ENCODE measurements around the gene ENAM. TPM values are rescaled to one million over a fixed set of nuclear protein-coding genes. Genes with fewer than 3 reads are reported as not detected.

The ENAM gene
- total and polyA plus RNA-seq, 2 of the 13 experiments (the other 11 are each of a cell fraction or from before 2014, with no cell fraction given), result not detected

DNA sequence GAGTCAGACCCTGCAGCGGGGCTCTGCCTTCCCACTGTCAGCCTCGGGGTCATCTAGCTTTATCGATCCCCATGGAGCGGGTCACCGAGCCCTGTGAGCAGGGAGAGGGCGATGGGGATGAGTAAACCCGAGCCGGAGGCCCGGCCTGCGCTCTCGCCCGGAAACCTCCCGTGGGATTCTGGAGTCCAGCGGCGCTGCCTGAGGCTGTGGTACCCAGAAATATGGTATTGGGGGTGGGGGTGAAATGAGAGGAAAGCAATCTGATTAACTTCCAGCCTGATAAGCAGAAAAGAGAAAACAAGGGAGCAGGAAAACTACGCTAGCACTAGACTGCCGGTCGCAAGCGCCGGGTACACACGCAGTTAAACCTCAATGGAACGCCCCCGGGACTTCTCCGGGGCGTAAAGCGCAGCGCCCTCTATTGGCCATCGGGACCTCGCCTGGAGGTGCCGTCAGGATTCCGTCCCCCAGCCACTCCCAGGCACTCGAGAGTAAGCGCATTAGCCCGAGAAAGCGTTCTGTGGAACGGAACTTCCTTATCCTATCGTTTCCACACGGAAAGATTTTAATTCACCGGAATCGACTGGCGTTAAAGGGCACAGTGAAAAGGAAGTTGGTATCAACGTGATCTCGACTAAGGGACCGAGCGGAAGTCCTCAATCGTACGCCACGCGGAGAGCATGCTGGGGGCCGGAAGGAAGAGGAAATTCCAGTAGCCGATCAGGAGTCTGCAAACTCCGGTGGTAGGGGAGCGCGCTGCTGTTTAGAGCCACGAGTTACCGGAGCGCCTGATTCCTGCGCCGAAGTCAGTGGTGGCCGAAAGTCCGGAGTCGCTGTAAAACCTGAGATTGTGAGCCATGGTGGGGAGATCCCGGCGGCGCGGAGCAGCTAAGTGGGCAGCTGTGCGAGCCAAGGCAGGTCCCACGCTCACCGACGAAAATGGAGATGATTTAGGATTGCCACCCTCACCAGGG is 59.6 kb downstream of the ENAM start, which contains the start of gene UTP3 (continued):
- TF ChIP-seq MBD4 (IDR thresholded peaks at IDR 0.05; ENCODE audit: borderline replicate concordance, low read length) (no peak), ZNF160 (CRISPR knock-in tag; IDR thresholded peaks at IDR 0.05) (peak; percentile 93), ZNF234 (CRISPR knock-in tag; conservative IDR thresholded peaks at IDR 0.05) (0 out of 2 replicates have a peak, but pooled peaks have one; percentile 19), TAF15 (IDR thresholded peaks at IDR 0.05; ENCODE audit: low read depth, low read length, poor library complexity, severe bottlenecking) (no peak), ZNF121 (CRISPR knock-in tag; IDR thresholded peaks at IDR 0.05) (peak; percentile 66), HIVEP1 (CRISPR knock-in tag; IDR thresholded peaks at IDR 0.05) (0 out of 2 replicates have a peak, but pooled peaks have one; percentile 42), ZNF264 (CRISPR knock-in tag; IDR thresholded peaks at IDR 0.05) (no peak), ELF1 (CRISPR knock-in tag; IDR thresholded peaks at IDR 0.05) (peak; percentile 92), EP300 (IDR thresholded peaks at IDR 0.05; ENCODE audit: low read depth in 2 of 2, low read length in 2 of 2) (no peak; a peak in 1 of 4 replicates), EP300 (CRISPR knock-in tag; IDR thresholded peaks at IDR 0.05; ENCODE audit: borderline replicate concordance) (no peak; the same call in 1 of the 2 replicates), POGZ (CRISPR knock-in tag; IDR thresholded peaks at IDR 0.05) (peak; percentile 98), ZNF326 (CRISPR knock-in tag; IDR thresholded peaks at IDR 0.05; ENCODE audit: borderline replicate concordance) (no peak), ZSCAN20 (CRISPR knock-in tag; IDR thresholded peaks at IDR 0.05; ENCODE audit: borderline replicate concordance) (no peak), KLF12 (CRISPR knock-in tag; IDR thresholded peaks at IDR 0.05; ENCODE audit: borderline replicate concordance) (0 out of 2 replicates have a peak, but pooled peaks have one; percentile 72), ZMYM3 (CRISPR knock-in tag; IDR thresholded peaks at IDR 0.05) (peak; percentile 73)
- TF ChIP-seq, protein P1, sequence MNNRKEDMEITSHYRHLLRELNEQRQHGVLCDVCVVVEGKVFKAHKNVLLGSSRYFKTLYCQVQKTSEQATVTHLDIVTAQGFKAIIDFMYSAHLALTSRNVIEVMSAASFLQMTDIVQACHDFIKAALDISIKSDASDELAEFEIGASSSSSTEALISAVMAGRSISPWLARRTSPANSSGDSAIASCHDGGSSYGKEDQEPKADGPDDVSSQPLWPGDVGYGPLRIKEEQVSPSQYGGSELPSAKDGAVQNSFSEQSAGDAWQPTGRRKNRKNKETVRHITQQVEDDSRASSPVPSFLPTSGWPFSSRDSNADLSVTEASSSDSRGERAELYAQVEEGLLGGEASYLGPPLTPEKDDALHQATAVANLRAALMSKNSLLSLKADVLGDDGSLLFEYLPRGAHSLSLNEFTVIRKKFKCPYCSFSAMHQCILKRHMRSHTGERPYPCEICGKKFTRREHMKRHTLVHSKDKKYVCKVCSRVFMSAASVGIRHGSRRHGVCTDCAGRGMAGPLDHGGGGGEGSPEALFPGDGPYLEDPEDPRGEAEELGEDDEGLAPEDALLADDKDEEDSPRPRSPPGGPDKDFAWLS (CRISPR knock-in tag; IDR thresholded peaks at IDR 0.05; ENCODE audit: borderline replicate concordance), result no peak
- TF ChIP-seq, protein P2, sequence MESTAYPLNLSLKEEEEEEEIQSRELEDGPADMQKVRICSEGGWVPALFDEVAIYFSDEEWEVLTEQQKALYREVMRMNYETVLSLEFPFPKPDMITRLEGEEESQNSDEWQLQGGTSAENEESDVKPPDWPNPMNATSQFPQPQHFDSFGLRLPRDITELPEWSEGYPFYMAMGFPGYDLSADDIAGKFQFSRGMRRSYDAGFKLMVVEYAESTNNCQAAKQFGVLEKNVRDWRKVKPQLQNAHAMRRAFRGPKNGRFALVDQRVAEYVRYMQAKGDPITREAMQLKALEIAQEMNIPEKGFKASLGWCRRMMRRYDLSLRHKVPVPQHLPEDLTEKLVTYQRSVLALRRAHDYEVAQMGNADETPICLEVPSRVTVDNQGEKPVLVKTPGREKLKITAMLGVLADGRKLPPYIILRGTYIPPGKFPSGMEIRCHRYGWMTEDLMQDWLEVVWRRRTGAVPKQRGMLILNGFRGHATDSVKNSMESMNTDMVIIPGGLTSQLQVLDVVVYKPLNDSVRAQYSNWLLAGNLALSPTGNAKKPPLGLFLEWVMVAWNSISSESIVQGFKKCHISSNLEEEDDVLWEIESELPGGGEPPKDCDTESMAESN (CRISPR knock-in tag; conservative IDR thresholded peaks at IDR 0.05), result peak; percentile 83
- TF ChIP-seq, protein P3, sequence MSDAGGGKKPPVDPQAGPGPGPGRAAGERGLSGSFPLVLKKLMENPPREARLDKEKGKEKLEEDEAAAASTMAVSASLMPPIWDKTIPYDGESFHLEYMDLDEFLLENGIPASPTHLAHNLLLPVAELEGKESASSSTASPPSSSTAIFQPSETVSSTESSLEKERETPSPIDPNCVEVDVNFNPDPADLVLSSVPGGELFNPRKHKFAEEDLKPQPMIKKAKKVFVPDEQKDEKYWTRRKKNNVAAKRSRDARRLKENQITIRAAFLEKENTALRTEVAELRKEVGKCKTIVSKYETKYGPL (CRISPR knock-in tag; IDR thresholded peaks at IDR 0.05), result no peak
- TF ChIP-seq, protein P4, sequence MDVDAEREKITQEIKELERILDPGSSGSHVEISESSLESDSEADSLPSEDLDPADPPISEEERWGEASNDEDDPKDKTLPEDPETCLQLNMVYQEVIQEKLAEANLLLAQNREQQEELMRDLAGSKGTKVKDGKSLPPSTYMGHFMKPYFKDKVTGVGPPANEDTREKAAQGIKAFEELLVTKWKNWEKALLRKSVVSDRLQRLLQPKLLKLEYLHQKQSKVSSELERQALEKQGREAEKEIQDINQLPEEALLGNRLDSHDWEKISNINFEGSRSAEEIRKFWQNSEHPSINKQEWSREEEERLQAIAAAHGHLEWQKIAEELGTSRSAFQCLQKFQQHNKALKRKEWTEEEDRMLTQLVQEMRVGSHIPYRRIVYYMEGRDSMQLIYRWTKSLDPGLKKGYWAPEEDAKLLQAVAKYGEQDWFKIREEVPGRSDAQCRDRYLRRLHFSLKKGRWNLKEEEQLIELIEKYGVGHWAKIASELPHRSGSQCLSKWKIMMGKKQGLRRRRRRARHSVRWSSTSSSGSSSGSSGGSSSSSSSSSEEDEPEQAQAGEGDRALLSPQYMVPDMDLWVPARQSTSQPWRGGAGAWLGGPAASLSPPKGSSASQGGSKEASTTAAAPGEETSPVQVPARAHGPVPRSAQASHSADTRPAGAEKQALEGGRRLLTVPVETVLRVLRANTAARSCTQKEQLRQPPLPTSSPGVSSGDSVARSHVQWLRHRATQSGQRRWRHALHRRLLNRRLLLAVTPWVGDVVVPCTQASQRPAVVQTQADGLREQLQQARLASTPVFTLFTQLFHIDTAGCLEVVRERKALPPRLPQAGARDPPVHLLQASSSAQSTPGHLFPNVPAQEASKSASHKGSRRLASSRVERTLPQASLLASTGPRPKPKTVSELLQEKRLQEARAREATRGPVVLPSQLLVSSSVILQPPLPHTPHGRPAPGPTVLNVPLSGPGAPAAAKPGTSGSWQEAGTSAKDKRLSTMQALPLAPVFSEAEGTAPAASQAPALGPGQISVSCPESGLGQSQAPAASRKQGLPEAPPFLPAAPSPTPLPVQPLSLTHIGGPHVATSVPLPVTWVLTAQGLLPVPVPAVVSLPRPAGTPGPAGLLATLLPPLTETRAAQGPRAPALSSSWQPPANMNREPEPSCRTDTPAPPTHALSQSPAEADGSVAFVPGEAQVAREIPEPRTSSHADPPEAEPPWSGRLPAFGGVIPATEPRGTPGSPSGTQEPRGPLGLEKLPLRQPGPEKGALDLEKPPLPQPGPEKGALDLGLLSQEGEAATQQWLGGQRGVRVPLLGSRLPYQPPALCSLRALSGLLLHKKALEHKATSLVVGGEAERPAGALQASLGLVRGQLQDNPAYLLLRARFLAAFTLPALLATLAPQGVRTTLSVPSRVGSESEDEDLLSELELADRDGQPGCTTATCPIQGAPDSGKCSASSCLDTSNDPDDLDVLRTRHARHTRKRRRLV (CRISPR knock-in tag; IDR thresholded peaks at IDR 0.05), result peak; percentile 62
